PC-9 (cell line): ENCODE data around the gene PEF1. TPM values are rescaled to one million over a fixed set of nuclear protein-coding genes. Genes with fewer than 3 reads are reported as not detected.
A peak's percentile ranks its signal among the peaks of the same experiment; 100 is the strongest.

ENCODE experiments used
- BruUV-seq: library from RNA; stranded (reverse); fragments of 400-500 nt; replicated peaks from 2 replicates; lab custom pipeline; 2021; lab: Mats Ljungman, UMichigan
- CTCF ChIA-PET: fragments of 300-600 bp; sonication (Branson Sonifier 250); formaldehyde crosslinking; loops from one replicate; lab custom pipeline; 2022; ENCODE audit warnings: antibody characterized with exemption; lab: Charles Lee
- POLR2A ChIA-PET: fragments of 300-600 bp; sonication (Branson Sonifier 250); formaldehyde crosslinking; loops from one replicate; lab custom pipeline; 2022; ENCODE audit warnings: antibody characterized with exemption; ENCODE audit not compliant: unreplicated experiment; lab: Charles Lee
- DNase-seq, 2 experiments: peaks; one replicate each; pipeline versions ENCODE4 v3.0.0 to v3.0.0-alpha.2; 2015 to 2022; ENCODE audit warnings: mixed read lengths in 1 of 2
- H2AFZ ChIP-seq: fragments of 200-600 bp; sonication (generic); 2 replicates; pipeline ENCODE4 v1.8.1; 2017; ENCODE audit warnings: antibody characterized with exemption
- H3F3A ChIP-seq: fragments of 200-600 bp; sonication (generic); 2 replicates; pipeline ENCODE4 v1.8.1; 2017; ENCODE audit warnings: antibody characterized with exemption, mild to moderate bottlenecking, low read depth; ENCODE audit not compliant: insufficient read depth
- H3K27ac ChIP-seq: fragments of 200-600 bp; sonication (generic); 2 replicates; pipeline ENCODE4 v1.6.1; 2016; ENCODE audit warnings: mixed run types
- H3K27me3 ChIP-seq: fragments of 200-600 bp; sonication (generic); 2 replicates; pipeline ENCODE4 v1.6.1; 2016; ENCODE audit warnings: low read depth, mixed run types; ENCODE audit not compliant: insufficient read depth
- H3K36me3 ChIP-seq: fragments of 200-600 bp; sonication (generic); 2 replicates; pipeline ENCODE4 v1.6.1; 2016; ENCODE audit warnings: low read depth, mixed run types
- H3K4me1 ChIP-seq: fragments of 200-600 bp; sonication (generic); replicated peaks from 2 replicates; pipeline ENCODE4 v1.6.1; 2016; ENCODE audit warnings: mixed run types; ENCODE audit not compliant: insufficient read depth
- H3K4me2 ChIP-seq: fragments of 200-600 bp; sonication (generic); 2 replicates; pipeline ENCODE4 v1.6.1; 2017; ENCODE audit warnings: mixed run types
- H3K4me3 ChIP-seq: fragments of 200-600 bp; sonication (generic); 2 replicates; pipeline ENCODE4 v1.6.1; 2016; ENCODE audit warnings: mixed run types
- H3K79me2 ChIP-seq: fragments of 200-600 bp; sonication (generic); 2 replicates; pipeline ENCODE4 v1.6.1; 2017; ENCODE audit warnings: low read depth, mixed run types
- H3K9me2 ChIP-seq: fragments of 200-600 bp; sonication (generic); 2 replicates; pipeline ENCODE4 v1.8.1; 2017; ENCODE audit warnings: mild to moderate bottlenecking; ENCODE audit not compliant: insufficient read depth
- H3K9me3 ChIP-seq: fragments of 200-600 bp; sonication (generic); 2 replicates; pipeline ENCODE4 v1.8.1; 2016; ENCODE audit warnings: low read depth; ENCODE audit not compliant: insufficient read depth
- H4K20me1 ChIP-seq: fragments of 200-600 bp; sonication (generic); 2 replicates; pipeline ENCODE4 v1.8.1; 2017; ENCODE audit not compliant: insufficient read depth
- EZH2 ChIP-seq: fragments of 200-600 bp; sonication (generic); IDR thresholded peaks from 2 replicates; pipeline ENCODE4 v1.8.0; 2017; ENCODE audit warnings: antibody characterized with exemption, low read depth
- intact Hi-C: fragments of 100-400 bp; cut with micrococcal nuclease; formaldehyde crosslinking; loops from one replicate; pipeline ENCODE4 v1.10.0; 2022; ENCODE audit not compliant: unreplicated experiment
- total RNA-seq: library from RNA; stranded (reverse); gene quantifications from 2 replicates; pipeline ENCODE4 v1.2.3, GENCODE V29; 2021
- TF ChIP-seq, protein P1 (sequence below): fragments of 200-600 bp; sonication (generic); conservative IDR thresholded peaks from 2 replicates; pipeline ENCODE4 v1.6.1; 2017; ENCODE audit warnings: mixed run types, antibody characterized with exemption, mild to moderate bottlenecking, moderate library complexity

The PEF1 gene
- total RNA-seq, 1 experiment from 2014 or later = 40.3 TPM

DNA sequence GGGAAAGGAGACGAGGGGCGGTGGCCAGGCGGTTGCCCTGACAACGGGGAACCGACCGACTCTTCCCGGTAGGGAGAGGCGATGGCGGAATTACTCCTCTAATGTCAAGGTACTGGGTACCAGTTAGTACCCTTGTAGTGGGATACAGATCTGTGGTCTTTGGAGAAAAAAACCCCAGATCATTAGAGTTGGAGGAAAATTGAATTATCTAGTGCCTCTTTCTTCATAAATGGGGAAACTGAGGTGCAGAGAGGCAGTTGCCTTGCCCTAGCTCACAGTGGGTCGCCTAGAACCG, 545 bp upstream of the PEF1 start:
- Histone ChIP-seq H3F3A (peaks cover 38% of the 10 kb centered on the region), H3K4me2 (peak overlapping the region; percentile 94), H3K27ac (peak overlapping the region; percentile 81), H3K79me2 (peaks cover 54% of the 10 kb centered on the region), H3K9me3 (no peaks in the 10 kb centered on the region), H2AFZ (peak overlapping the region; percentile 82), H3K4me3 (peak overlapping the region; percentile 76), H3K27me3 (no peaks in the 10 kb centered on the region), H3K9me2 (no peaks in the 10 kb centered on the region), H4K20me1 (peaks cover under 1% of the 10 kb centered on the region; the same call in 1 of the 2 replicates), H3K4me1 (peaks cover 32% of the 10 kb centered on the region), H3K36me3 (peaks cover 5% of the 10 kb centered on the region; the same call in 1 of the 2 replicates)
- BruUV-seq = TSS peak; percentile 70
- intact Hi-C loops = loop anchor here (5.0 kb wide), 1 partner anchor 68 kb away; the partner anchor contains the start of gene TINAGL1
- ChIA-PET CTCF (interaction anchor here (0.5 to 0.6 kb wide), 6 partner anchors 16 to 534 kb away, joined by 3 to 10 read pairs (median 6); partner anchors contain the start of gene TXLNA), POLR2A (interaction anchor here (0.6 to 0.7 kb wide), 8 partner anchors 21 to 749 kb away, joined by 3 to 16 read pairs (median 5); partner anchors contain the start of gene BSDC1)
- DNase-seq = no peak
- no peak for TF ChIP-seq EZH2
- TF ChIP-seq, protein P1, sequence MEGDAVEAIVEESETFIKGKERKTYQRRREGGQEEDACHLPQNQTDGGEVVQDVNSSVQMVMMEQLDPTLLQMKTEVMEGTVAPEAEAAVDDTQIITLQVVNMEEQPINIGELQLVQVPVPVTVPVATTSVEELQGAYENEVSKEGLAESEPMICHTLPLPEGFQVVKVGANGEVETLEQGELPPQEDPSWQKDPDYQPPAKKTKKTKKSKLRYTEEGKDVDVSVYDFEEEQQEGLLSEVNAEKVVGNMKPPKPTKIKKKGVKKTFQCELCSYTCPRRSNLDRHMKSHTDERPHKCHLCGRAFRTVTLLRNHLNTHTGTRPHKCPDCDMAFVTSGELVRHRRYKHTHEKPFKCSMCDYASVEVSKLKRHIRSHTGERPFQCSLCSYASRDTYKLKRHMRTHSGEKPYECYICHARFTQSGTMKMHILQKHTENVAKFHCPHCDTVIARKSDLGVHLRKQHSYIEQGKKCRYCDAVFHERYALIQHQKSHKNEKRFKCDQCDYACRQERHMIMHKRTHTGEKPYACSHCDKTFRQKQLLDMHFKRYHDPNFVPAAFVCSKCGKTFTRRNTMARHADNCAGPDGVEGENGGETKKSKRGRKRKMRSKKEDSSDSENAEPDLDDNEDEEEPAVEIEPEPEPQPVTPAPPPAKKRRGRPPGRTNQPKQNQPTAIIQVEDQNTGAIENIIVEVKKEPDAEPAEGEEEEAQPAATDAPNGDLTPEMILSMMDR = no peak

DNA sequence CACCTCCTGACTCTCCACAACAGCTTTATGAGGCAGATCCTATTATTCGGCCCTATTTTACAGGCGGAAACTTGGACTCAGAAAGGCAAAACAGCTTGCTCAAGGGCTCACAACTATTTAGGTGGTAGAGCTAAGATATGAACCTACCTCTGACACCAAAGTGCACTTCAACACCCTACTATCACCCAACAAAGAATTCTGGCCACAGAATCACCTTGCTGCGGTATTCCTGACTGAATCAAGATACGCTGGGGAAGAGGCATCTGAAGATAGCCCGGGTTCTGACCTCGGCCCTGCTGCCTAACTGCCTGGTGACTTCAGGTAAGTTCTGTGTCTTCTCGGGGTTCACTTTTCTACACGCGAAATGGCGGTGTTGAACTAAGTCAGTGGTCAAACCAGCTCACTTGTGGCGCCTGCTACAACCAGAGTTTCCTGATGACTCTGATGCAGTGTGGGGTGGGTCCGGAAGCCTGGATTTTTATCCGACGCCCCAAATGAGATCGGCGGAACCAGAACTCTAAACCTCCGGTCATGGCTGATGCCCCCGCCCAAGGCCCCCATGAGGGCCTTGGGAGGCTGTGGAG, 608 bp downstream of the PEF1 start:
- CTCF ChIA-PET = interaction anchor here (0.6 kb wide), 1 partner anchor 295 kb away, joined by 3 read pairs; no protein-coding TSS in a partner anchor
- intact Hi-C loops = no loop called here
- H3K36me3 ChIP-seq = peaks cover 5% of the 10 kb centered on the region; the same call in 1 of the 2 replicates
- H3K27ac ChIP-seq = peak overlapping the region; percentile 81
- no peak for TF ChIP-seq EZH2
- TF ChIP-seq, protein P1 = no peak
- no peaks in the 10 kb centered on the region for H3K9me3 ChIP-seq
- H4K20me1 ChIP-seq = peaks cover 10% of the 10 kb centered on the region
- peak in 1 of 2 experiments; percentile 60 for DNase-seq
- POLR2A ChIA-PET = interaction anchor here (0.6 to 1.0 kb wide), 2 partner anchors 18 to 451 kb away, joined by 3 to 9 read pairs; no protein-coding TSS in a partner anchor
- H3K79me2 ChIP-seq = peaks cover 66% of the 10 kb centered on the region
- TSS peak; percentile 65 for BruUV-seq
- peak overlapping the region; percentile 94 for H3K4me2 ChIP-seq
- peak overlapping the region; percentile 82 for H2AFZ ChIP-seq
- H3K27me3 ChIP-seq = no peaks in the 10 kb centered on the region
- H3K4me1 ChIP-seq = peaks cover 43% of the 10 kb centered on the region
- H3K9me2 ChIP-seq = no peaks in the 10 kb centered on the region
- H3F3A ChIP-seq = peaks cover 47% of the 10 kb centered on the region
- peak overlapping the region; percentile 76 for H3K4me3 ChIP-seq

DNA sequence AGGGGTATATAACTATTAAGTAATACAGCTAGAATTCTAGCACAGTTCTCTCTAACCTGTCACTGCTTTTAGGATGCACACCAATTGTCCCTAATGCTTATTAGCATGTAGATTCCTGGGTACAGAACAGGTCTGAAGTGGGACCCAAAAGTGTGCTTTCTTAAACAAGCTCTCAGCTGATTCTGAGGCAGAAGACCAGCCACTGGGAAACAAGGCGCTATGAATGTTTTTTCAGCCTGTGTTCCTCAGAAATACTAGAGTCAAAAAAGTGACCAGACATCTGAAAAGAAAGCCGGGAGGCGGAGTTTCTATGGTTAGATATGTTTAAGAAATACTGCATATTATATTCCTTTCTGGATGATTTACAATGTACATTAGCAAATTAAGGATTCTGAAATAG, 1.8 kb downstream of the PEF1 start:
- BruUV-seq = no TSS peak
- peaks cover 47% of the 10 kb centered on the region for H3K4me1 ChIP-seq
- ChIA-PET POLR2A (interaction anchor here (0.6 kb wide), 1 partner anchor 312 kb away, joined by 3 read pairs; no protein-coding TSS in a partner anchor), CTCF (interaction anchor here (0.6 kb wide), 1 partner anchor 599 kb away, joined by 4 read pairs; no protein-coding TSS in a partner anchor)
- peaks cover 5% of the 10 kb centered on the region; the same call in 1 of the 2 replicates for H3K36me3 ChIP-seq
- H3K9me2 ChIP-seq = no peaks in the 10 kb centered on the region
- H3K79me2 ChIP-seq = peaks cover 77% of the 10 kb centered on the region
- peak overlapping the region; percentile 94 for H3K4me2 ChIP-seq
- H3K27ac ChIP-seq = no peak overlapping the region
- H3K27me3 ChIP-seq = no peaks in the 10 kb centered on the region
- H2AFZ ChIP-seq = no peak overlapping the region
- no peaks in the 10 kb centered on the region for H3K9me3 ChIP-seq
- TF ChIP-seq, protein P1 = no peak
- peaks cover 22% of the 10 kb centered on the region for H4K20me1 ChIP-seq
- DNase-seq = no peak
- peak overlapping the region; percentile 76; the same call in 1 of the 2 replicates for H3K4me3 ChIP-seq
- H3F3A ChIP-seq = peaks cover 49% of the 10 kb centered on the region
- intact Hi-C loops = no loop called here
